Effector memory CD4-positive, alpha-beta T cell (primary cell): ENCODE data around the gene TRHDE.

Experiments
- DNase-seq, 3 donors: peaks; one replicate each; pipeline ENCODE4 v3.0.0-alpha.2; 2020
- H3K27ac ChIP-seq: 2 replicates; pipeline ENCODE4 v1.7.0; 2013; ENCODE audit warnings: mild to moderate bottlenecking, low read length, moderate library complexity; ENCODE audit not compliant: insufficient read depth, poor library complexity, severe bottlenecking
- H3K27me3 ChIP-seq: replicated peaks from 2 replicates; pipeline ENCODE4 v1.7.0; 2013; ENCODE audit warnings: mild to moderate bottlenecking, low read length; ENCODE audit not compliant: insufficient read depth, control insufficient read depth, poor library complexity, severe bottlenecking
- H3K36me3 ChIP-seq: 2 replicates; pipeline ENCODE4 v1.7.0; 2013; ENCODE audit warnings: mild to moderate bottlenecking, low read length, moderate library complexity; ENCODE audit not compliant: control insufficient read depth, insufficient read depth
- H3K4me1 ChIP-seq: 2 replicates; pipeline ENCODE4 v1.7.0; 2013; ENCODE audit warnings: low read length, mild to moderate bottlenecking; ENCODE audit not compliant: control insufficient read depth, insufficient read depth, poor library complexity, severe bottlenecking
- H3K4me3 ChIP-seq: 2 replicates; pipeline ENCODE4 v1.7.0; 2013; ENCODE audit warnings: low read length, low read depth, mild to moderate bottlenecking; ENCODE audit not compliant: insufficient read depth, poor library complexity, severe bottlenecking
- H3K9me3 ChIP-seq: 2 replicates; pipeline ENCODE4 v1.7.0; 2013; ENCODE audit warnings: mild to moderate bottlenecking, low read length, moderate library complexity; ENCODE audit not compliant: control insufficient read depth

Gene TRHDE

DNA sequence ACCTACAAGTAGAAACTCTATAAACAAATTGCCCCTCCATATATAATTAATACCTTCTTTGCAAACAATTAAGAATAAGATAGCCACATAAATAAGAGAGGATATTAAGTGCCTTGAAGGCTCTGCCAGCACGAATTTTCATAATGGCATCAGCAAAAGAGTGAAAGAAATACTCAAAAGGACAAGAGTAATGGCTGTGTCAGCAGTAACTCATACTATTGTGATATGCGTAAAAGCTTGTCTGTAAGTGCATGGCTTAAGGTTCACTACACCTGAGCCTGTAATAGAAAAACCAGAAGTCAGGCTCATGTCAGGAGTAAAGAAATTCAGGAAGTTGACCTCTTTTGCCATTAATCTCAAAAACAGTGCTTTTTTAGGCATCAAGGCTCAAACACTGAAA is 204.1 kb downstream of the TRHDE start:
- no peaks in the 10 kb centered on the region for H3K9me3 ChIP-seq
- no peak overlapping the region for H3K27ac ChIP-seq
- no peak for DNase-seq
- no peaks in the 10 kb centered on the region for H3K36me3 ChIP-seq
- no peaks in the 10 kb centered on the region for H3K4me1 ChIP-seq
- H3K4me3 ChIP-seq: no peak overlapping the region
- H3K27me3 ChIP-seq: no peaks in the 10 kb centered on the region

DNA sequence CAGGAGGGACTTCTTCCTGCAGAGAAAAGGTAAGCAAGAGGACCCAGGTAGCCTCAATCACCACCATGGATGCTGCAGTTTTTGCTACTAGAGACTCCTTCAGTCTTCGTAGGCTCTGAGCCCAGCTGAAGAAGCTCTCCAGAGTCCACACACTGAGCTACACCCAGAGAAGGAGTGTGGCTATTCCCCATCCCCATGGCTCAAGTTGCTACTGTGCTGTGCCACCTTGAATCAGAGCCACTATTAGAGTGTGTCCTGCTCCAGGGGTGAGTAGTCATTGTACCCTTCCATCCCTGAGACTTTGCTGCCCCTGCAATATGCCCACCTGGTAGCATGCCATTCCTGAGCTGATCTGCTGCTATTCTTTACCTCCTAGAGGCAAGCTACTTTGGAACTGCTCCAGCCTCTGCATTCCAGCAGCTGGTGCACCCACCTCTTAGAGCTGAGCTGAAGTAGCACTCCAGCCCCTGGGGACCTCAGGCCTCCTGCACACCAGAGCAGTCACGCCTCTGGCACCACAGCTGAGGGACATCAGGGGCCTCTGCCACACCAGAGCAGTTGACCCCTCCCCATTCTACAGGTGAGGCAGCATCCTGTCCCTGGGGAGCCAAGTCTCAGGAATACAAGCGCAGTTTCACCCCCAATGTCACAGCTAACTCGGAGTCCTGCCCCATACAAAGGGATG is 213.0 kb downstream of the TRHDE start:
- no peaks in the 10 kb centered on the region for H3K36me3 ChIP-seq
- no peak for DNase-seq
- no peak overlapping the region for H3K27ac ChIP-seq
- H3K4me1 ChIP-seq: no peaks in the 10 kb centered on the region
- no peak overlapping the region for H3K4me3 ChIP-seq
- H3K27me3 ChIP-seq: no peaks in the 10 kb centered on the region
- no peaks in the 10 kb centered on the region for H3K9me3 ChIP-seq

DNA sequence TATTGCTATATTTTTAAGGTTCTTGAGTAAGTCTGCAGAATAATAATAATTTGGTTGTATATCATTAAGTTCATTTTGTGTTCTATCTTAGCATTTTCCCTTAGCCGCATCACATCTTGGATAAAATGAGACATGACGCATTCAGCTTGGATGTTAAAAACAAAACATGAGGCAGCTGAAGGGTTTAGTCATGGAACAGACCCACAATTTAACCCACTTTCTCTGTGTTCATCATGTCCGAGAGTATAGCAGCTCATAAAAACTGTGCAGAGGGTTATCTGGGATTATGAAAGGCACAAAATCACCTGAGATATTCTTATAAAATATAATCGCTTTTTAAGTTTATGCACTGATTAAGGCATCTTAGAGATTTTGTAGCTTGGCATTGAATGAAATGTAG is 219.3 kb downstream of the TRHDE start:
- no peak overlapping the region for H3K4me3 ChIP-seq
- no peaks in the 10 kb centered on the region for H3K4me1 ChIP-seq
- no peaks in the 10 kb centered on the region for H3K9me3 ChIP-seq
- no peaks in the 10 kb centered on the region for H3K36me3 ChIP-seq
- no peak overlapping the region for H3K27ac ChIP-seq
- DNase-seq: no peak
- H3K27me3 ChIP-seq: no peaks in the 10 kb centered on the region

- no peaks in the 10 kb centered on the region for H3K4me1 ChIP-seq
- no peak overlapping the region for H3K4me3 ChIP-seq
- DNase-seq: no peak
- no peaks in the 10 kb centered on the region for H3K36me3 ChIP-seq
- no peaks in the 10 kb centered on the region for H3K9me3 ChIP-seq
- no peak overlapping the region for H3K27ac ChIP-seq
- no peaks in the 10 kb centered on the region for H3K27me3 ChIP-seq
Measured at GRCh38 chr12:72493407-72493806, 221.2 kb downstream of the TRHDE start.

DNA sequence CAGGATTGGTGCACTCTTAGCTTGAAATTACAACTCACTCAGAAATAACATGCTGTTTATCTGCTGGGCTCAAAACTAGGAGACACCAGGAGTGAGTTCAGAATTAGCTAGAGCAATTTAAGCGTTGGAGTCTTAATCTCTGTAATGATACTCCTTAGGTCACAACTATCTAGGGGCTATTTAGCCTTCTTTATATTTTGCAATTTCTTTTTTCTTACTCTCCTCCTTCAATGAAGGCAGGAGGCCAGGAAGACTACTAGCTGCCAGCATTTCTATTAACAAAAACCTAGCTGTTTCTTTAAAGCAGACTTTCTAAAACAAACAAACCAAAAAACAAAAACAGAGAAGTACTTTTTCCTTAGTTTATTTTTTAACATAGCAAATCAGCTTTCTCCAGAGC is 226.2 kb downstream of the TRHDE start:
- no peak for DNase-seq
- H3K4me3 ChIP-seq: no peak overlapping the region
- no peaks in the 10 kb centered on the region for H3K4me1 ChIP-seq
- no peak overlapping the region for H3K27ac ChIP-seq
- no peaks in the 10 kb centered on the region for H3K36me3 ChIP-seq
- no peaks in the 10 kb centered on the region for H3K27me3 ChIP-seq
- H3K9me3 ChIP-seq: no peaks in the 10 kb centered on the region

GRCh38 chr12:72499244-72499643 is 227.1 kb downstream of the TRHDE start:
- no peaks in the 10 kb centered on the region for H3K4me1 ChIP-seq
- no peaks in the 10 kb centered on the region for H3K27me3 ChIP-seq
- H3K4me3 ChIP-seq: no peak overlapping the region
- H3K27ac ChIP-seq: no peak overlapping the region
- no peaks in the 10 kb centered on the region for H3K36me3 ChIP-seq
- H3K9me3 ChIP-seq: no peaks in the 10 kb centered on the region
- no peak for DNase-seq

DNA sequence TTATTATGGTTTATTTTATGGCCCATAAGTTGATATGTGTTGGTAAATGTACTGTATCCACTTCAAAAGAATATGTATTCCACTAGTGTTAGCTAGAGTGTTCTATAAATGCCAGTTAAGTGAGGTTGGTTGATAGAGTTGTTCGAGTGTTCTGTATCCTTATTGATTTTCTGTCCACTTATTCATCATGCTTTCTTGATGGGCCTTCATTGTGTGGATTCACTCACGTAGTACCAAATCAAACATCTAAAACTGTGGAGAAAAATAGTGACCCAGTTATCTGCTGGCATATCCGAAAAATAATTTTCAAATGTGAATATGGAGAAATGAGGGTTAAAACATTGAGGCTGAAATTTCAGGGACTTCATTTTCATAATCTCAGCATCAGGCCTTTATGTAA is 230.4 kb downstream of the TRHDE start:
- DNase-seq: no peak
- no peaks in the 10 kb centered on the region for H3K4me1 ChIP-seq
- H3K27ac ChIP-seq: no peak overlapping the region
- no peaks in the 10 kb centered on the region for H3K36me3 ChIP-seq
- H3K27me3 ChIP-seq: no peaks in the 10 kb centered on the region
- H3K9me3 ChIP-seq: no peaks in the 10 kb centered on the region
- no peak overlapping the region for H3K4me3 ChIP-seq

DNA sequence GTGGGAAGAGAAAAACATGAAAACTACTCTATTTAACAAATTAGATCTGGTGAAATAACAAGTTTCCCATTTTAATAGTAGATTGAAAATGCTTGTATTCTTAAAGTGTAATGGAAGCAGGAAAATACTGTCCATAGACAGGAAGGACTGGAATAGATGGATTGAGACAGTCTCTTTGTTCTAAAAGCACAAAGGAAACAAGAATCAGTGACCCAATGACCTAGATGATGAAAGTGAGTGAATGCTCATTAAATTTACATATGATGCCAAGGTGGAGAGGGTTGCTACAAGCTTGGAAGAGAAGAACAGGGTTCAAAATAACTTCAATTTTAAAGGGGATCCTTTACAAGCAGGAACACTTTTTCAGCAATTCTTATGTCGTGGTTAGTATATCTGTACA is 233.1 kb downstream of the TRHDE start:
- Histone ChIP-seq H3K4me3 (no peak overlapping the region), H3K27me3 (no peaks in the 10 kb centered on the region), H3K27ac (no peak overlapping the region)

DNA sequence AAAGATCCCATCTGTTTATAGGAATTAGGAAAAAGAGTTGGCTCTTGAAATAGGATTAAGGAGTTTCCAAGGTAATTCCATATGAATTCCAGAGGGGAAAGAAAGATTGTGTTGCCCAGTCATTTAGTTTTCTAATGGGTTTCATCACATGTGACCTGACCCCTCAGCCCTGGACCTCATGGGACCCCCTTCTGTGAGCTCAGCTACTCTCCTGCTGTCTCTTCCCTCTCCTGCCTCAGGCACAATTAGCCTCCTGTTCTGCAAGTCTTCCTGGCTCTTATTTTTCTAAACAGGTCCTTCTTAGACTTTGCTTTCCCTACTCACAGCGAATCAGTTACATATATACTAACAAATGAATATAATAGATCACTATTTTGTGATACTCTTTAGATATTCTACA is 237.7 kb downstream of the TRHDE start:
- no peak for DNase-seq
- H3K36me3 ChIP-seq: no peaks in the 10 kb centered on the region
- no peaks in the 10 kb centered on the region for H3K9me3 ChIP-seq
- no peak overlapping the region for H3K4me3 ChIP-seq
- no peaks in the 10 kb centered on the region for H3K4me1 ChIP-seq
- no peak overlapping the region for H3K27ac ChIP-seq
- no peaks in the 10 kb centered on the region for H3K27me3 ChIP-seq

More for the DNA sequence above, 233.1 kb downstream of the TRHDE start:
- Histone ChIP-seq H3K4me1 (no peaks in the 10 kb centered on the region), H3K36me3 (no peaks in the 10 kb centered on the region), H3K9me3 (no peaks in the 10 kb centered on the region)
- DNase-seq: no peak

GRCh38 chr12:72510772-72511171 is 238.6 kb downstream of the TRHDE start:
- Histone ChIP-seq H3K27ac (no peak overlapping the region), H3K4me1 (no peaks in the 10 kb centered on the region), H3K27me3 (no peaks in the 10 kb centered on the region), H3K9me3 (no peaks in the 10 kb centered on the region), H3K36me3 (no peaks in the 10 kb centered on the region), H3K4me3 (no peak overlapping the region)
- no peak for DNase-seq
